Mucosa of descending colon (tissue), 3 donors: ENCODE results near the gene LDLRAD4. TPM values are rescaled to one million over a fixed set of nuclear protein-coding genes. Genes with fewer than 3 reads are reported as not detected.

Experiments
- ATAC-seq: fragments of 200-7000 bp; cut with Tn5 transposase; one replicate; pipeline ENCODE4 v1.9.1; 2020; ENCODE audit warnings: mild to moderate bottlenecking, moderate library complexity
- DNase-seq, 3 donors: peaks; one replicate each; pipeline ENCODE4 v3.0.0-alpha.2; 2020
- H3K36me3 ChIP-seq: fragments of 200-600 bp; one replicate; pipeline ENCODE4 v1.8.0; 2021; ENCODE audit warnings: low read depth, mild to moderate bottlenecking
- H3K4me1 ChIP-seq: fragments of 200-600 bp; one replicate; pipeline ENCODE4 v1.8.0; 2021; ENCODE audit warnings: low read depth, mild to moderate bottlenecking
- H3K4me3 ChIP-seq: fragments of 200-600 bp; one replicate; pipeline ENCODE4 v1.8.0; 2021; ENCODE audit warnings: mild to moderate bottlenecking
- H3K9me3 ChIP-seq: fragments of 200-600 bp; one replicate; pipeline ENCODE4 v1.8.0; 2021; ENCODE audit warnings: mild to moderate bottlenecking
- CTCF ChIP-seq: fragments of 200-600 bp; IDR thresholded peaks from one replicate; pipeline ENCODE4 v1.8.0; 2022; ENCODE audit warnings: antibody characterized with exemption, mild to moderate bottlenecking
- intact Hi-C, 2 donors: fragments of 100-400 bp; cut with DNase I in 1 of 2; cut with micrococcal nuclease in 1 of 2; formaldehyde crosslinking; loops; one replicate each; pipeline versions ENCODE4 v1.11.0 to v1.11.1; 2022; cut with DNase I, micrococcal nuclease
- total RNA-seq, 3 donors: library from RNA; stranded (reverse); fragmentation: NEBNext Ultra II Directional in 2 of 3; extraction: Animal tissue kit (Norgen Biotek cat#: 25700) in 2 of 3; gene quantifications; one replicate each; pipeline versions ENCODE4 v1.2.1 to v1.2.4, GENCODE V29; 2021 to 2023
- donor health status: DM: no; HTN: no; CAD: no; lungs with moderate emphysema.
- donor health status: DM: no; HTN: no; CAD: no.
- donor health status: DM: no; HTN: yes; CAD: no.

The LDLRAD4 gene
- total RNA-seq, 3 donors from 2014 or later, result 36.8 to 41.0 (median 37.4) TPM

DNA sequence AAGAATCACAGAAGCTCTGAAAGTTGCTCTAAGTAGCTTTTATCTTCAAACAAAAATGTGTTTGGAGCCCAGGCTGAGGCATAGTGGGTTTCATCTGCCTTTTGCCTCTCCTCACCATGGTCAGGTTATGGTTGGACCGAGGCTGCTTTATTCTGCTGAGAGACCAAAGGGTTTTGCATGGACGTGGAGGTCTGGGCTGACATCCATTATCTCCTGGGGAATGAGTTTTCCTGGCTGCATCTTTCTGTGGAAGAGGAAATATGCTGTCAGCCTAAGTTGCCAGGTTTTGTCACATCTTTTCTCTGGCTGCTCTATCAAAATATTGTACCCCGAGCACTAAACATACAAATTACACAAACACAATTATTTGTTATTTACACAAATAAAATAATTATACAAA lies 223.2 kb downstream of the LDLRAD4 start:
- Histone ChIP-seq H3K9me3 (no peaks in the 10 kb centered on the region), H3K36me3 (no peaks in the 10 kb centered on the region), H3K4me3 (no peak overlapping the region), H3K4me1 (peaks cover 6% of the 10 kb centered on the region)
- TF ChIP-seq CTCF, result no peak
- ATAC-seq (no peak), DNase-seq (no peak)
- intact Hi-C loops, result no loop called here

- no peak for DNase-seq
- Histone ChIP-seq H3K4me1 (peaks cover 6% of the 10 kb centered on the region), H3K4me3 (no peak overlapping the region), H3K36me3 (no peaks in the 10 kb centered on the region), H3K9me3 (no peaks in the 10 kb centered on the region)
- ATAC-seq, result no peak
- intact Hi-C loops, result no loop called here
- TF ChIP-seq CTCF, result no peak
These were observed 223.9 kb downstream of the LDLRAD4 start for GRCh38 chr18:13442451-13442850.

DNA sequence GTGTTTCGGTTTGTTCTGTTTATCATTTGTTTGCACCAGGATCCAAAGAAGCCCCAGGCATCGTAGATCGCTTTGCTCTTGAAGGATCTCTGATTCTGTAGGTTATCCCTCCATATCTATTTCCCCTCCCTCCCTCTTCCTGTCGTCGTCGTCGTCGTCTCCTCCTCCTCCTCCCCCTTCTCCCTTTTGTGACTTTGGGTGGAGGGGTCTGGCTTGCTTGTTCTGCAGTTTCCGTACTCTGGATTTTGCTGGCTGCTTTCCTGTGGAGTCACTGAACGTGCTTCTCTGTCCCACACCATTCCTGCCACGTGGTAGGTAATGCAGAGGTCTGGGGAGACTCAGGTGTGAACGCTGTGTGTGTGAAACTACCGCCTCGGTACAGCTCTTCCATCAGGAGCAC lies 225.0 kb downstream of the LDLRAD4 start:
- Histone ChIP-seq H3K9me3 (no peaks in the 10 kb centered on the region), H3K4me3 (no peak overlapping the region), H3K4me1 (peaks cover 6% of the 10 kb centered on the region), H3K36me3 (no peaks in the 10 kb centered on the region)
- no peak for TF ChIP-seq CTCF
- intact Hi-C loops, result no loop called here
- no peak for DNase-seq
- ATAC-seq, result no peak

- TF ChIP-seq CTCF, result no peak
- H3K36me3 ChIP-seq, result no peaks in the 10 kb centered on the region
- H3K4me3 ChIP-seq, result no peak overlapping the region
- no peaks in the 10 kb centered on the region for H3K9me3 ChIP-seq
- intact Hi-C loops, result no loop called here
- peaks cover 6% of the 10 kb centered on the region for H3K4me1 ChIP-seq
- DNase-seq (no peak), ATAC-seq (peak; percentile 26)
These were observed 226.1 kb downstream of the LDLRAD4 start for GRCh38 chr18:13444430-13445240.

DNA sequence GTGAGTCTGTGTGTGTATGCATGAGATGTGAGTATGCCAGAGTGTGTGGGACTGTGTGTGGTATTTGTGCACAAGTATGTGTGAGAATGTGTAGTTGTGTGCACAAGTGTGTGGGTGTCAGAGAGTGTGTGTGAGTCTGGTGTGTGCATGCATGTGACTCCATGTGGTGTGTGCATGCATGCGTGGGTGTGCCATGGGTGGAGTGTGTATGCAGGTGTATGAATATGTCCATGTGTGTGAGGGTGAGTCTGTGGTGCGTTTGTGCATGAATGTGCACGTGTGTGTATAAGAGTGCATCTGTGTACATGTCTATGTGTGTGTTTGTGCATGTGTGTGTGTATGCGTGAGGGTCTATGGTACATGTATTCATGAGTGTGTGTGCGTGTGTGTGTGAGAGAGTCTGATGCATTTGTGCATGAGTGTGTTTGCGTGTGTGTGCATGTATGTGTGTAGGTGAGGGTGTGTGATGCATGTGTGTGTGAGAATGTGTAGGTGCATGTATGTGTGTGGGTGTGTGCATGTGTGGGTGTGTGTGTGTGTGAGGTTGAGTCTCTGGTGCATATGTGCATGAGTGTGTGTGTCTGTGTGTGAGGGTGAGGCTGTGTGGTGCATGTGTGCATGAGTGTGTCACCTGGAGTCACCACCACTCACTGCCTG lies 226.8 kb downstream of the LDLRAD4 start:
- Histone ChIP-seq H3K4me3 (no peak overlapping the region), H3K9me3 (no peaks in the 10 kb centered on the region), H3K36me3 (no peaks in the 10 kb centered on the region), H3K4me1 (peaks cover 6% of the 10 kb centered on the region)
- DNase-seq, result no peak
- intact Hi-C loops, result no loop called here
- no peak for ATAC-seq
- no peak for TF ChIP-seq CTCF
